HFFc6 (cell line): ENCODE data around the gene FAXDC2. TPM values are rescaled to one million over a fixed set of nuclear protein-coding genes. Genes with fewer than 3 reads are reported as not detected.

Experiments used
- DNase-seq: peaks from one replicate; pipeline ENCODE4 v3.0.0-alpha.2; 2018
- H3K27ac Mint-ChIP-seq: 2 replicates; pipeline ENCODE4 v1.8.0; 2020; ENCODE audit warnings: mild to moderate bottlenecking, mixed read lengths
- H3K27me3 Mint-ChIP-seq: 2 replicates; pipeline ENCODE4 v1.8.0; 2021; ENCODE audit warnings: mild to moderate bottlenecking, moderate library complexity, mixed read lengths; ENCODE audit not compliant: insufficient read depth
- H3K36me3 Mint-ChIP-seq: 2 replicates; pipeline ENCODE4 v1.8.0; 2021; ENCODE audit warnings: low read depth, mixed read lengths
- H3K4me1 Mint-ChIP-seq: 2 replicates; pipeline ENCODE4 v1.8.0; 2020; ENCODE audit warnings: low read depth, mixed read lengths
- H3K4me3 Mint-ChIP-seq: 2 replicates; pipeline ENCODE4 v1.8.0; 2020; ENCODE audit warnings: mild to moderate bottlenecking, moderate library complexity, mixed read lengths
- H3K9me3 Mint-ChIP-seq: 2 replicates; pipeline ENCODE4 v1.8.0; 2020; ENCODE audit warnings: mild to moderate bottlenecking, mixed read lengths
- CTCF ChIP-seq: fragments of 200-600 bp; sonication (generic); IDR thresholded peaks from 2 replicates; pipeline ENCODE4 v1.5.0; 2021; ENCODE audit warnings: antibody characterized with exemption, mild to moderate bottlenecking
- total RNA-seq, 6 experiments: library from RNA; stranded (reverse); fragmentation: NEBNext Ultra II Directional; extraction: Animal tissue kit (Norgen Biotek cat#: 25700); gene quantifications; 2 replicates in 1 of 6; 3 replicates in 5 of 6; pipeline ENCODE4 v1.2.3, GENCODE V29; 2021

The FAXDC2 gene
- total RNA-seq, 6 experiments from 2014 or later = 3.1 to 4.7 (median 3.6) TPM

DNA sequence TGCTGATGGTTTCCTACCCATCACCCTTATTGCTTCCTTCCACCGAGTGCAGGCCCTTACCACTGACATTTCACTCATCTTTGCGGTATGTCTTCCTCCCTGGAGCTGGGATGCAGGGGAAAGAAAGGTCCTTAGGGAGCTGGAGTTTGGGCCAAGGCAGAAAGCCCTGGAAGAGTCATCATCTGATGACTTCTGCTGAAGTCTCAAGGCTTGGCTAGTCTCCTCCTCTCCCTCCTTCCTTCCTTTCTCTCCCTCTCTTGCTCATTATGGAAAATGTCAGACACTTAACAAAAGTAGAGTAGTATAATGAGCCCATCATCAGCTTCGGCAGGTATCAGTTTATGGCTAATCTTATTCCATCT lies 55.2 kb downstream of the FAXDC2 start:
- Mint-ChIP-seq H3K4me3 (peak overlapping the region; percentile 10; the same call in 1 of the 2 replicates), H3K27ac (peak overlapping the region; percentile 48), H3K27me3 (peaks cover 2% of the 10 kb centered on the region; the same call in 1 of the 2 replicates), H3K9me3 (no peaks in the 10 kb centered on the region), H3K4me1 (peaks cover 43% of the 10 kb centered on the region), H3K36me3 (peaks cover 39% of the 10 kb centered on the region)
- no peak for DNase-seq
- no peak for TF ChIP-seq CTCF

DNA sequence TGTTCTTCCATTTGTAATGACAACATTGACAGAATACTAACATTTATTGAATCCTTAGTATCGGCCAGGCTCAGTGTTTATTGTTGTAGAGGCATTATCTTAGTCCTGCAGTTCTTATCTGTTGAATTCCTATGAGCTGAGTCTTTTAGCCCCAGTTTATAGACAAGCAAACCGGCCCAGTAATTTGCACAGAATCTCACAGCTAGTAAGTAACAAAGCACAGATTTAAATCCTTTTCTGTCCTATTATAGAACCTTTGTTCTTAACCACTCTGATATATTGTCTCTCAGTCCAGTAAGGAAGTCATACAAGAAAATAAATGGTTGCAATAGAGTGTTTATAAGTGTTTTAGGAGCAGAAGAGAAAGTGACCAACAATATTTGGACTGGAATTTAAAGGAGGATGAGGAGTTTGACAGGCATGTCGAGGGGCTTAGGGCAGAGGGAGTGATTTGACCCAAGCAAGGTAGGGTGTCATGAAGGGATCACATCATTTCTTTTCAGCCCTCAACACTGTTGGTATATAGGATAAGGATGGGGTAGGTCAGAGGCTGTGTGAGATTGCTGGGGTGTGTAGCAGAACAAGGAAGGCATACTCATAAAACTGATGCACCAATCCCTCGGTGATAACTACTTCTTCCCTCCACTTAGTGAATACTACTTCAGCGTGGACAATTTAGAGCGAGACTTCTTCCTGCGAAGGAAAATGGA lies 55.7 kb downstream of the FAXDC2 start:
- Mint-ChIP-seq H3K27me3 (peaks cover 2% of the 10 kb centered on the region; the same call in 1 of the 2 replicates), H3K4me1 (peaks cover 37% of the 10 kb centered on the region), H3K4me3 (peak overlapping the region; percentile 10), H3K9me3 (no peaks in the 10 kb centered on the region), H3K36me3 (peaks cover 34% of the 10 kb centered on the region), H3K27ac (peak overlapping the region; percentile 48)
- no peak for TF ChIP-seq CTCF
- DNase-seq = peak; percentile 44

GRCh38 chr5:154793599-154794524 lies 56.5 kb downstream of the FAXDC2 start:
- H3K4me1 Mint-ChIP-seq = peaks cover 35% of the 10 kb centered on the region
- H3K4me3 Mint-ChIP-seq = peak overlapping the region; percentile 28
- H3K27ac Mint-ChIP-seq = peak overlapping the region; percentile 48
- H3K36me3 Mint-ChIP-seq = peaks cover 29% of the 10 kb centered on the region
- peaks cover 2% of the 10 kb centered on the region; the same call in 1 of the 2 replicates for H3K27me3 Mint-ChIP-seq
- no peaks in the 10 kb centered on the region for H3K9me3 Mint-ChIP-seq
- TF ChIP-seq CTCF = no peak
- no peak for DNase-seq

GRCh38 chr5:154791535-154791934 lies 58.9 kb downstream of the FAXDC2 start:
- TF ChIP-seq CTCF = no peak
- DNase-seq = no peak
- Mint-ChIP-seq H3K4me3 (no peak overlapping the region), H3K36me3 (peaks cover 25% of the 10 kb centered on the region), H3K27me3 (peaks cover 4% of the 10 kb centered on the region), H3K9me3 (no peaks in the 10 kb centered on the region), H3K4me1 (peaks cover 57% of the 10 kb centered on the region), H3K27ac (no peak overlapping the region)

DNA sequence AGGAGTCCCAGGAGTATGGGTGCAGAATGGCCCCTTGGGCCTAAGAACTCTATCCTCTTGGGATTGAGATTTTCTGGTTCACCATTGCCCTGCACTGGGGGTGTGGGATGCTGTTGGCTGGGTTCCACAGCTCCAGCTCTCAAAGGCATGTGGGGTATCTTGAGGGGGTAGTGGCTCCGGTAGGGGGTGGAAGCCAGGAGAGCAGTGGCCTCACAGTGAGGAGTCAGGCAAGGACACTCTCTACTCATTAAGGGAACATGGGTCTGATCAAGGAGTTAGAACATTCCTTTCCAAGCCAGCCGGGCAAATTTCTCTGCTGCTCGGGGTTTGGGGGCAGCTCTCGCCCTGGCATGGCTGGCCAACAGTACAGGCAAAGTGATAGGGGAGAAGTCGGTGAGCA lies 62.2 kb downstream of the FAXDC2 start:
- Mint-ChIP-seq H3K9me3 (no peaks in the 10 kb centered on the region), H3K27ac (peak overlapping the region; percentile 73), H3K4me1 (peaks cover 63% of the 10 kb centered on the region), H3K36me3 (peaks cover 9% of the 10 kb centered on the region; the same call in 1 of the 2 replicates), H3K27me3 (peaks cover 2% of the 10 kb centered on the region; the same call in 1 of the 2 replicates), H3K4me3 (peak overlapping the region; percentile 16; the same call in 1 of the 2 replicates)
- DNase-seq = no peak
- no peak for TF ChIP-seq CTCF
